GM23338 (cell line): Measurements from ENCODE around the gene NT5M. TPM values are rescaled to one million over a fixed set of nuclear protein-coding genes. Genes with fewer than 3 reads are reported as not detected.

ENCODE experiments used
- ATAC-seq: fragments of 200-7000 bp; cut with Tn5 transposase; 3 replicates; pipeline ENCODE4 v1.9.1; 2020
- DNase-seq: peaks from one replicate; pipeline ENCODE4 v3.0.0-alpha.2; 2015; ENCODE audit warnings: low spot score
- H2AFZ ChIP-seq: fragments of 200-600 bp; sonication (generic); 2 replicates; pipeline ENCODE4 v1.8.0; 2016; ENCODE audit warnings: antibody characterized with exemption, mild to moderate bottlenecking, moderate library complexity
- H3F3A ChIP-seq: fragments of 200-600 bp; sonication (generic); replicated peaks from 2 replicates; pipeline ENCODE4 v1.8.0; 2017; ENCODE audit warnings: antibody characterized with exemption, mixed run types, low read depth
- H3K27ac ChIP-seq: fragments of 200-600 bp; sonication (generic); 2 replicates; pipeline ENCODE4 v1.6.1; 2016; ENCODE audit warnings: low read depth
- H3K27me3 ChIP-seq: fragments of 200-600 bp; sonication (generic); 2 replicates; pipeline ENCODE4 v1.8.0; 2016; ENCODE audit warnings: mild to moderate bottlenecking, mixed run types, moderate library complexity; ENCODE audit not compliant: insufficient read depth
- H3K36me3 ChIP-seq: fragments of 200-600 bp; sonication (generic); 2 replicates; pipeline ENCODE4 v1.8.0; 2016; ENCODE audit warnings: mild to moderate bottlenecking; ENCODE audit not compliant: insufficient read depth
- H3K4me1 ChIP-seq: fragments of 200-600 bp; sonication (generic); 2 replicates; pipeline ENCODE4 v1.8.0; 2016; ENCODE audit warnings: mild to moderate bottlenecking, moderate library complexity; ENCODE audit not compliant: insufficient read depth
- H3K4me2 ChIP-seq: fragments of 200-600 bp; sonication (generic); 2 replicates; pipeline ENCODE4 v1.7.1; 2017; ENCODE audit warnings: mixed run types
- H3K4me3 ChIP-seq: fragments of 200-600 bp; sonication (generic); 2 replicates; pipeline ENCODE4 v1.6.1; 2016; ENCODE audit warnings: mixed run types
- H3K79me2 ChIP-seq: fragments of 200-600 bp; sonication (generic); replicated peaks from 2 replicates; pipeline ENCODE4 v1.8.0; 2017; ENCODE audit warnings: mild to moderate bottlenecking; ENCODE audit not compliant: insufficient read depth
- H3K9me2 ChIP-seq: fragments of 200-600 bp; sonication (generic); 2 replicates; pipeline ENCODE4 v1.8.0; 2017; ENCODE audit not compliant: insufficient read depth
- H4K20me1 ChIP-seq: fragments of 200-600 bp; sonication (generic); replicated peaks from 2 replicates; pipeline ENCODE4 v1.8.0; 2017; ENCODE audit warnings: mild to moderate bottlenecking; ENCODE audit not compliant: insufficient read depth
- H3K27ac Mint-ChIP-seq: 2 replicates; pipeline ENCODE4 v1.8.0; 2020; ENCODE audit warnings: inconsistent platforms, mild to moderate bottlenecking, moderate library complexity, mixed read lengths
- H3K27me3 Mint-ChIP-seq: 3 replicates; pipeline ENCODE4 v1.8.0; 2022; ENCODE audit warnings: low read depth, mild to moderate bottlenecking, moderate library complexity, mixed read lengths, inconsistent platforms; ENCODE audit not compliant: insufficient read depth, poor library complexity
- H3K36me3 Mint-ChIP-seq: 3 replicates; pipeline ENCODE4 v1.8.0; 2021; ENCODE audit warnings: low read depth, mild to moderate bottlenecking, inconsistent platforms, moderate library complexity, mixed read lengths
- H3K4me1 Mint-ChIP-seq: 3 replicates; pipeline ENCODE4 v1.8.0; 2020; ENCODE audit warnings: mild to moderate bottlenecking, inconsistent platforms, mixed read lengths
- H3K4me3 Mint-ChIP-seq: 3 replicates; pipeline ENCODE4 v1.8.0; 2021; ENCODE audit warnings: moderate library complexity, mild to moderate bottlenecking, inconsistent platforms, mixed read lengths
- H3K9me3 Mint-ChIP-seq: 3 replicates; pipeline ENCODE4 v1.8.0; 2020; ENCODE audit warnings: moderate library complexity, mild to moderate bottlenecking, inconsistent platforms, mixed read lengths
- CREB1 ChIP-seq: fragments of 250-450 bp; sonication (Bioruptor Pico); IDR thresholded peaks from 2 replicates; pipeline ENCODE4 v1.5.0; 2020; ENCODE audit warnings: low read depth, mild to moderate bottlenecking, moderate library complexity
- EZH2 ChIP-seq: fragments of 200-600 bp; sonication (generic); IDR thresholded peaks from one replicate; pipeline ENCODE4 v1.8.0; 2017; ENCODE audit warnings: antibody characterized with exemption, mild to moderate bottlenecking, low read depth; ENCODE audit not compliant: unreplicated experiment
- EZH2phosphoT487 ChIP-seq: fragments of 200-600 bp; sonication (generic); IDR thresholded peaks from one replicate; pipeline ENCODE4 v1.8.1; 2018; ENCODE audit warnings: antibody characterized with exemption; ENCODE audit not compliant: unreplicated experiment
- JUNB ChIP-seq: IDR thresholded peaks from one replicate; pipeline ENCODE4 v1.6.1; 2016; ENCODE audit warnings: antibody characterized with exemption; ENCODE audit not compliant: unreplicated experiment
- NANOG ChIP-seq: IDR thresholded peaks from 2 replicates; pipeline ENCODE4 v1.6.1; 2016; ENCODE audit warnings: antibody characterized with exemption, borderline replicate concordance
- POLR2AphosphoS5 ChIP-seq: IDR thresholded peaks from 2 replicates; pipeline ENCODE4 v1.6.1; 2016; ENCODE audit warnings: antibody characterized with exemption, low read depth
- STAT1 ChIP-seq: IDR thresholded peaks from one replicate; pipeline ENCODE4 v1.6.1; 2016; ENCODE audit warnings: antibody characterized with exemption; ENCODE audit not compliant: unreplicated experiment
- ZNF331 ChIP-seq: fragments of 250-450 bp; sonication (Bioruptor Pico); IDR thresholded peaks from 2 replicates; pipeline ENCODE4 v1.5.0; 2020; ENCODE audit warnings: low read depth, mild to moderate bottlenecking, moderate library complexity
- ZNF462 ChIP-seq: fragments of 250-450 bp; sonication (Bioruptor Pico); IDR thresholded peaks from 2 replicates; pipeline ENCODE4 v1.5.0; 2020; ENCODE audit warnings: mild to moderate bottlenecking, moderate library complexity
- polyA plus RNA-seq: library from polyadenylated mRNA; unstranded; fragments of >200 nt; fragmentation: Nextera tagmentation; extraction: Ambion mirVana; gene quantifications from 2 replicates; pipeline ENCODE4 v1.2.1, GENCODE V29; 2016
- total RNA-seq: library from RNA; depleted of rRNA; stranded (reverse); fragments of >200 nt; shearing (Covaris generic); gene quantifications from 2 replicates; pipeline ENCODE4 v1.2.3, GENCODE V29; 2014

Gene NT5M
- total and polyA plus RNA-seq, 2 experiments from 2014 or later, result 6.0 to 10.6 TPM

- no peak for ATAC-seq
- no peaks in the 10 kb centered on the region for H4K20me1 ChIP-seq
- no peak overlapping the region for H3K27ac Mint-ChIP-seq
- no peaks in the 10 kb centered on the region for H3K36me3 Mint-ChIP-seq
- H3K4me1 ChIP-seq, result peaks cover 19% of the 10 kb centered on the region
- H2AFZ ChIP-seq, result no peak overlapping the region
- H3K4me3 ChIP-seq, result no peak overlapping the region
- no peaks in the 10 kb centered on the region for H3K27me3 Mint-ChIP-seq
- H3K79me2 ChIP-seq, result no peaks in the 10 kb centered on the region
- H3K9me3 Mint-ChIP-seq, result no peaks in the 10 kb centered on the region; the same call in 2 of the 3 replicates
- DNase-seq, result no peak
- no peak overlapping the region for H3K4me3 Mint-ChIP-seq
- TF ChIP-seq ZNF331 (CRISPR knock-in tag) (no peak), STAT1 (no peak), ZNF462 (CRISPR knock-in tag) (no peak), EZH2phosphoT487 (no peak), JUNB (no peak), POLR2AphosphoS5 (no peak), EZH2 (no peak), NANOG (no peak), CREB1 (no peak)
- H3K9me2 ChIP-seq, result no peaks in the 10 kb centered on the region
- no peak overlapping the region for H3K4me2 ChIP-seq
- no peak overlapping the region for H3K27ac ChIP-seq
- H3K36me3 ChIP-seq, result no peaks in the 10 kb centered on the region
- H3F3A ChIP-seq, result peaks cover 9% of the 10 kb centered on the region
- no peaks in the 10 kb centered on the region for H3K27me3 ChIP-seq
- H3K4me1 Mint-ChIP-seq, result peaks cover 4% of the 10 kb centered on the region
Observed at GRCh38 chr17:17297217-17297616, 6.0 kb upstream of the NT5M start.
